ENCODE data around the gene TSHZ1. TPM values are rescaled to one million over a fixed set of nuclear protein-coding genes. Genes with fewer than 3 reads are reported as not detected.

Gene TSHZ1
- total RNA-seq, 4 donors from 2014 or later, result 5.4 to 20.2 (median 13.7) TPM

- no peak for TF ChIP-seq POLR2A (IDR thresholded peaks at IDR 0.05)
- no peak for TF ChIP-seq CTCF (IDR thresholded peaks at IDR 0.05)
- Histone ChIP-seq H3K27me3 (no peaks in the 10 kb centered on the region), H3K9me3 (no peaks in the 10 kb centered on the region), H3K27ac (peak overlapping the region in 1 of 4 donors; percentile 69), H3K4me3 (peak overlapping the region in 1 of 4 donors; percentile 53), H3K4me1 (no peaks in the 10 kb centered on the region), H3K36me3 (no peaks in the 10 kb centered on the region)
- 51 to 71% methylated on average over 7 of the region's 7 CpGs for WGBS, 2 donors
- no peak for DNase-seq
- intact Hi-C loops (cut with DNase I), result no loop called here
Observed at GRCh38 chr18:75168619-75169018, 42.0 kb upstream of the TSHZ1 start.

GRCh38 chr18:75169411-75169810, 41.2 kb upstream of the TSHZ1 start:
- H3K36me3 ChIP-seq, result no peaks in the 10 kb centered on the region
- 70 to 77% methylated on average over 4 to 9 of the region's 9 CpGs for WGBS, 2 donors
- no peak for TF ChIP-seq CTCF (IDR thresholded peaks at IDR 0.05)
- TF ChIP-seq POLR2A (IDR thresholded peaks at IDR 0.05), result no peak
- DNase-seq, result no peak
- H3K4me3 ChIP-seq, result no peak overlapping the region
- no peaks in the 10 kb centered on the region for H3K9me3 ChIP-seq
- no peaks in the 10 kb centered on the region for H3K4me1 ChIP-seq
- intact Hi-C loops (cut with DNase I), result no loop called here
- H3K27ac ChIP-seq, result no peak overlapping the region
- no peaks in the 10 kb centered on the region for H3K27me3 ChIP-seq

GRCh38 chr18:75170022-75170789, 40.4 kb upstream of the TSHZ1 start:
- no peaks in the 10 kb centered on the region for H3K36me3 ChIP-seq
- no peak overlapping the region for H3K27ac ChIP-seq
- no peaks in the 10 kb centered on the region for H3K9me3 ChIP-seq
- TF ChIP-seq POLR2A (IDR thresholded peaks at IDR 0.05), result no peak
- no peak for TF ChIP-seq CTCF (IDR thresholded peaks at IDR 0.05)
- DNase-seq, result no peak
- WGBS, 2 donors, result 91% methylated on average over 30 to 34 of the region's 34 CpGs
- intact Hi-C loops (cut with DNase I), result no loop called here
- H3K27me3 ChIP-seq, result no peaks in the 10 kb centered on the region
- no peaks in the 10 kb centered on the region for H3K4me1 ChIP-seq
- H3K4me3 ChIP-seq, result no peak overlapping the region

- peak overlapping the region in 1 of 4 donors; percentile 17 for H3K27ac ChIP-seq
- no peaks in the 10 kb centered on the region for H3K36me3 ChIP-seq
- H3K9me3 ChIP-seq, result no peaks in the 10 kb centered on the region
- H3K4me3 ChIP-seq, result no peak overlapping the region
- no peaks in the 10 kb centered on the region for H3K27me3 ChIP-seq
- no peak for TF ChIP-seq CTCF (IDR thresholded peaks at IDR 0.05)
- no peak for TF ChIP-seq POLR2A (IDR thresholded peaks at IDR 0.05)
- intact Hi-C loops (cut with DNase I), result no loop called here
- no peak for DNase-seq
- no peaks in the 10 kb centered on the region for H3K4me1 ChIP-seq
- WGBS, 2 donors, result 63 to 74% methylated on average over 7 to 11 of the region's 11 CpGs
Observed at GRCh38 chr18:75170916-75171315, 39.7 kb upstream of the TSHZ1 start.

- 78 to 80% methylated on average over 14 to 16 of the region's 17 CpGs for WGBS, 2 donors
- Histone ChIP-seq H3K4me1 (no peaks in the 10 kb centered on the region), H3K27ac (no peak overlapping the region), H3K4me3 (no peak overlapping the region), H3K27me3 (no peaks in the 10 kb centered on the region), H3K36me3 (no peaks in the 10 kb centered on the region), H3K9me3 (no peaks in the 10 kb centered on the region)
- no peak for DNase-seq
- intact Hi-C loops (cut with DNase I), result no loop called here
- TF ChIP-seq POLR2A (IDR thresholded peaks at IDR 0.05), result no peak
- no peak for TF ChIP-seq CTCF (IDR thresholded peaks at IDR 0.05)
Observed at GRCh38 chr18:75172299-75173124, 38.1 kb upstream of the TSHZ1 start.

Measured in esophagus squamous epithelium (tissue), 5 donors.